Activated CD8-positive, alpha-beta T cell treated with anti-CD3 and anti-CD28 coated beads, Interleukin-2, amount 10 ng/mL, durations not matched to agents 7 days and 5 days (primary cell): Measurements from ENCODE around the gene GALNT17. TPM values are rescaled to one million over a fixed set of nuclear protein-coding genes. Genes with fewer than 3 reads are reported as not detected.
"Not testable (repeated sequence)": the region's sequence is repeated elsewhere in the genome, so short reads cannot be mapped to it uniquely, and the experiment has no call there.

Experiments
- ATAC-seq: fragments of 150-1000 bp; cut with Tn5 transposase; one replicate; pipeline ENCODE4 v1.10.0; 2021; ENCODE audit warnings: moderate library complexity
- CTCF ChIA-PET: fragments of 350-600 bp; sonication (Branson Sonifier 250); formaldehyde crosslinking; loops from one replicate; lab custom pipeline; 2021; ENCODE audit warnings: antibody characterized with exemption; lab: Charles Lee
- POLR2A ChIA-PET: fragments of 350-600 bp; sonication (Branson Sonifier 250); formaldehyde crosslinking; loops from one replicate; lab custom pipeline; 2021; ENCODE audit warnings: antibody characterized with exemption; lab: Charles Lee
- DNase-seq: peaks from one replicate; pipeline ENCODE4 v3.0.0-alpha.2; 2020
- H3K27ac Mint-ChIP-seq: one replicate; pipeline ENCODE4 v1.8.0; 2021; ENCODE audit warnings: mild to moderate bottlenecking, mixed read lengths
- H3K27me3 Mint-ChIP-seq: one replicate; pipeline ENCODE4 v1.8.0; 2021; ENCODE audit warnings: low read depth, mixed read lengths
- H3K36me3 Mint-ChIP-seq: one replicate; pipeline ENCODE4 v1.8.0; 2021; ENCODE audit warnings: low read depth, mixed read lengths
- H3K4me1 Mint-ChIP-seq: one replicate; pipeline ENCODE4 v1.8.0; 2021; ENCODE audit warnings: low read depth, mixed read lengths
- H3K4me3 Mint-ChIP-seq: one replicate; pipeline ENCODE4 v1.8.0; 2021; ENCODE audit warnings: mild to moderate bottlenecking, mixed read lengths
- H3K9me3 Mint-ChIP-seq: one replicate; pipeline ENCODE4 v1.8.0; 2022; ENCODE audit warnings: mixed read lengths; ENCODE audit not compliant: insufficient read depth
- total RNA-seq, 2 experiments: library from RNA; stranded (reverse); gene quantifications; one replicate each; pipeline ENCODE4 v1.2.3, GENCODE V29; 2021

GALNT17 gene
- total RNA-seq, 2 experiments from 2014 or later, result not detected

GRCh38 chr7:71618278-71618677 lies 486.3 kb downstream of the GALNT17 start:
- Mint-ChIP-seq H3K36me3 (no peaks in the 10 kb centered on the region), H3K4me3 (no peak overlapping the region), H3K4me1 (no peaks in the 10 kb centered on the region), H3K9me3 (peaks cover 6% of the 10 kb centered on the region), H3K27me3 (no peaks in the 10 kb centered on the region), H3K27ac (no peak overlapping the region)
- CTCF ChIA-PET, result no interaction called here
- ATAC-seq (no peak), DNase-seq (no peak)
- POLR2A ChIA-PET, result no interaction called here

- no peaks in the 10 kb centered on the region for H3K36me3 Mint-ChIP-seq
- H3K27me3 Mint-ChIP-seq, result no peaks in the 10 kb centered on the region
- no peak overlapping the region for H3K27ac Mint-ChIP-seq
- DNase-seq (no peak), ATAC-seq (no peak)
- ChIA-PET CTCF (no interaction called here), POLR2A (no interaction called here)
- H3K4me1 Mint-ChIP-seq, result no peaks in the 10 kb centered on the region
- no peak overlapping the region for H3K4me3 Mint-ChIP-seq
- H3K9me3 Mint-ChIP-seq, result no peaks in the 10 kb centered on the region
Observed at GRCh38 chr7:71625545-71625944, 493.6 kb downstream of the GALNT17 start.

DNA sequence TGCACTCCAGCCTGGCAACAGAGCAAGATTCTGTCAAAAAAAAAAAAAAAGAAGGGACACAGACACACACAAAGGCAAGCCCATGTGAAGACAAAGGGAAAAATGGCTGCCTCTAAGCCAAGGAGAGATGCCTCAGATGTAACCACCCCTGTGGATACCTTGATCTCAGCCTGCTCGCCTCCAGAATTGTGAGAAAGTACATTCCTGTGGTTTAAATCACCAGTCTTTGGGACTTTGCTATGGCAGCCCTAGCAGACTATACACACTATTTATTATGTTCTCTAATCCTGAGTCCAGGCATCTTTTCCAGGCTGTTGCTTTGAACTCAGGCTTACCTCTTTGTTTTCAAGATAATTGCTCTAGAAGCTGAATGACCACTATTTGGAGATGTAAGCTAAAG lies 494.3 kb downstream of the GALNT17 start:
- POLR2A ChIA-PET, result no interaction called here
- no peaks in the 10 kb centered on the region for H3K9me3 Mint-ChIP-seq

DNA sequence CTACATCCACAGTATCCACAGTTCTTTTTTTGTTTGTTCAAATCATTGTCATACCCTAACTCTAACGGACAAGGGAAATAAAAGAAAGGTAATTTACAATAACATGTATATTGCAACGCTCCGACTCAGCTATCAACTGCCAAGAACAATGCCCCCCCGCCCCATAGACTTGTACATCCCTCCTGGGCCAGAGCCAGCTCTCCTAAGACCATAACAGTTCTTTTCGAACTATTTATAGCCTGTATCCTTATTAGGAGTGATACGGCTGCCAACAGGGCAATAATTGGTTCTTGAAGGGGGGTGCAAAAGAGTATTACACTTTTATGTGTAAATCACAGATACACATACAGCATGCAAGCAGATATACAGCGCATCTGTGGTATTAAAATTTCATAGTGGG lies 495.7 kb downstream of the GALNT17 start:
- Mint-ChIP-seq H3K27ac (no peak overlapping the region), H3K9me3 (peaks cover 9% of the 10 kb centered on the region), H3K36me3 (no peaks in the 10 kb centered on the region), H3K4me1 (no peaks in the 10 kb centered on the region), H3K4me3 (no peak overlapping the region), H3K27me3 (no peaks in the 10 kb centered on the region)
- ATAC-seq, result no peak
- POLR2A ChIA-PET, result no interaction called here
- CTCF ChIA-PET, result no interaction called here
- DNase-seq, result no peak

More for the DNA sequence above, 494.3 kb downstream of the GALNT17 start:
- Mint-ChIP-seq H3K27ac (no peak overlapping the region), H3K27me3 (no peaks in the 10 kb centered on the region), H3K4me3 (no peak overlapping the region), H3K4me1 (no peaks in the 10 kb centered on the region), H3K36me3 (no peaks in the 10 kb centered on the region)
- CTCF ChIA-PET, result no interaction called here
- DNase-seq (no peak), ATAC-seq (no peak)

- DNase-seq (no peak), ATAC-seq (no peak)
- CTCF ChIA-PET, result no interaction called here
- H3K36me3 Mint-ChIP-seq, result no peaks in the 10 kb centered on the region
- H3K4me3 Mint-ChIP-seq, result no peak overlapping the region
- H3K27me3 Mint-ChIP-seq, result no peaks in the 10 kb centered on the region
- no peak overlapping the region for H3K27ac Mint-ChIP-seq
- POLR2A ChIA-PET, result no interaction called here
- peaks cover 9% of the 10 kb centered on the region for H3K9me3 Mint-ChIP-seq
- H3K4me1 Mint-ChIP-seq, result no peaks in the 10 kb centered on the region
Observed at GRCh38 chr7:71630516-71630915, 498.6 kb downstream of the GALNT17 start.

GRCh38 chr7:71633551-71634008 lies 501.6 kb downstream of the GALNT17 start:
- Mint-ChIP-seq H3K27ac (no peak overlapping the region), H3K36me3 (no peaks in the 10 kb centered on the region), H3K4me1 (no peaks in the 10 kb centered on the region), H3K4me3 (no peak overlapping the region), H3K27me3 (no peaks in the 10 kb centered on the region), H3K9me3 (peaks cover 9% of the 10 kb centered on the region)
- DNase-seq (no peak), ATAC-seq (no peak)
- POLR2A ChIA-PET, result no interaction called here
- CTCF ChIA-PET, result no interaction called here

DNA sequence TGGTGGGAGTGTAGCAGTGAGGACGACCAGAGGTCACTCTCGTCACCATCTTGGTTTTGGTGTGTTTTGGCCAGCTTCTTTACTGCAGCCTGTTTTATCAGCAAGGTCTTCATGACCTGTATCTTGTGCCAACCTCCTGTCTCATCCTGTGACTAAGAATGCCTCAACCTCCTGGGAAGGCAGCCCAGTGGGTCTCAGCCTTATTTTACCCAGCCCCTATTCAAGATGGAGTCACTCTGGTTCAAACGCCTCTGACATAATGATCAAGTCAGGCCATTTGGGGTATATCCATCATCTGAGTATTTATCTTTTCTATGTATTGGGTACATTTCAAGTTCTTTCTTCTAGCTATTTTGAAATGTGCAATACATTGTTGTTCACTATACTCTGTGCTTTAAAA lies 503.9 kb downstream of the GALNT17 start:
- CTCF ChIA-PET, H3K4me1 Mint-ChIP-seq, H3K4me3 Mint-ChIP-seq, H3K36me3 Mint-ChIP-seq, H3K27ac Mint-ChIP-seq, DNase-seq, ATAC-seq, H3K27me3 Mint-ChIP-seq: not testable (repeated sequence)
- POLR2A ChIA-PET, result interaction anchor here (0.6 kb wide), 1 partner anchor 16 kb away, joined by 3 read pairs; no protein-coding TSS in a partner anchor
- H3K9me3 Mint-ChIP-seq, result peaks cover 17% of the 10 kb centered on the region

DNA sequence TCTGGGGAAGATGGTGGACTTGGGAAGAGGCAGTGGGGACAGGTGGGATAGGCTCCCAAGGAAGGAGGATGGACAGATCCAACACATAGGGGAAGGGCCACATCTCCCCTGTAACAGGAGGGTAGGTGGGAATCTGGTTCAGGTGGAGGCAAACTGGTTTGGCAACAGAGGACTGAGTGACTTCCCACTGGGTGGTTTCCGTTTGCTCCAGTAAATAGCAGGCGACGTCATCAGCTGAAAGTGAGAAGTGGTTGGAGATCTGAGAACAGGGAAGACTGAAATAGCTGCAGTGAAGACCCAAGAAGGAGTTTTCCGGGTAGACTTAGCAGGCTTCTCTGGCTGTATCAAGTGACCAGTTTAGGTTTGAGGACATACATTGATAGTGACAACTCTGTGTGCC lies 504.4 kb downstream of the GALNT17 start:
- DNase-seq, result no peak
- no peak for ATAC-seq
- ChIA-PET POLR2A (interaction anchor here (0.6 kb wide), 1 partner anchor 16 kb away, joined by 3 read pairs; no protein-coding TSS in a partner anchor), CTCF (no interaction called here)
- Mint-ChIP-seq H3K27me3 (no peaks in the 10 kb centered on the region), H3K27ac (no peak overlapping the region), H3K4me1 (no peaks in the 10 kb centered on the region), H3K4me3 (no peak overlapping the region), H3K36me3 (no peaks in the 10 kb centered on the region), H3K9me3 (peaks cover 16% of the 10 kb centered on the region)

- H3K27ac Mint-ChIP-seq, result no peak overlapping the region
- CTCF ChIA-PET, result no interaction called here
- no peaks in the 10 kb centered on the region for H3K4me1 Mint-ChIP-seq
- H3K9me3 Mint-ChIP-seq, result peaks cover 7% of the 10 kb centered on the region
- H3K27me3 Mint-ChIP-seq, result no peaks in the 10 kb centered on the region
- H3K4me3 Mint-ChIP-seq, result no peak overlapping the region
- H3K36me3 Mint-ChIP-seq, result no peaks in the 10 kb centered on the region
- DNase-seq (no peak), ATAC-seq (no peak)
- POLR2A ChIA-PET, result no interaction called here
Observed at GRCh38 chr7:71637578-71637977, 505.6 kb downstream of the GALNT17 start.

- no peak overlapping the region for H3K4me3 Mint-ChIP-seq
- H3K27ac Mint-ChIP-seq, result no peak overlapping the region
- H3K27me3 Mint-ChIP-seq, result no peaks in the 10 kb centered on the region
- ChIA-PET POLR2A (no interaction called here), CTCF (no interaction called here)
- DNase-seq, result no peak
- no peaks in the 10 kb centered on the region for H3K4me1 Mint-ChIP-seq
- ATAC-seq, result no peak
- H3K9me3 Mint-ChIP-seq, result peaks cover 7% of the 10 kb centered on the region
- H3K36me3 Mint-ChIP-seq, result no peaks in the 10 kb centered on the region
Observed at GRCh38 chr7:71638108-71638507, 506.2 kb downstream of the GALNT17 start.

- Mint-ChIP-seq H3K4me3 (no peak overlapping the region), H3K27me3 (no peaks in the 10 kb centered on the region), H3K4me1 (no peaks in the 10 kb centered on the region), H3K9me3 (peaks cover 7% of the 10 kb centered on the region), H3K36me3 (no peaks in the 10 kb centered on the region), H3K27ac (no peak overlapping the region)
- DNase-seq, result no peak
- CTCF ChIA-PET, result no interaction called here
- POLR2A ChIA-PET, result no interaction called here
- no peak for ATAC-seq
Observed at GRCh38 chr7:71639382-71640085, 507.6 kb downstream of the GALNT17 start.

DNA sequence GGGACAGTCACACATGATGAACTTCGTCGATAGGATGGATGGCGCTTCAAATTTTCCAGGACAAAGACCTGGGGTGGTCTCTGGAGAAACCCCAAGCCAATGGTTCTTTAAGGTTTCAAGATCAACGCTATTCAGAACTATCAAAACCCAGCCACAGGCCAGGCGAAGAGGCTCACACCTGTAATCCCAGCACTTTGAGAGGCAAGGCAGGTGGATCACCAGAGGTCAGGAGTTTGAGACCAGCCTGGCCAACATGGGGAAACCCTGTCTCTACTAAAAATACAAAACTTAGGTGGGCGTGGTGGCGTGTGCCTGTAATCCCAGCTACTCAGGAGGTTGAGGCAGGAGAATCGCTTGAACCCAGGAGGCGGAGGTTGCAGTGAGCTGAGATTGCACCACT lies 511.1 kb downstream of the GALNT17 start:
- H3K4me3 Mint-ChIP-seq, H3K4me1 Mint-ChIP-seq, H3K9me3 Mint-ChIP-seq, DNase-seq, H3K36me3 Mint-ChIP-seq, ATAC-seq, POLR2A ChIA-PET, H3K27me3 Mint-ChIP-seq, H3K27ac Mint-ChIP-seq, CTCF ChIA-PET: not testable (repeated sequence)

DNA sequence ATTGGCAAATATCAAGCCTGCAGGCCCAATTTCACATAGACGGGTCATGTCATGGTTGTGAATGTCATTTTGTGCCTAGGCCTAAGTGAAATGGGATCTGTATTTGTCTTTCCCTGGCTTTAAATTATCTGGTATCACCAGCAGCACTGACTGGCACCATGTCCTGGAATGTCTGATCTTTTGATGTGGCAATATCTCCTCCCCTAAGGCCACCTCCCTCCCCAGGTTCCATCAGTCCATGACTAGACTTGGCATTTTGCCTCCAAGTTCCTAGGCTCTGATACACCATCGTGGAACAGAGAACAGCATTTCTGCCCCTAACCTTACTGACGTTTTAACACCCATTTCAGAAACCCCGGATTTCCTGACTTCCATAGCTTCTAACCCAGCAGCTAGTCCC lies 513.9 kb downstream of the GALNT17 start:
- ATAC-seq, result no peak

More for the DNA sequence above, 513.9 kb downstream of the GALNT17 start:
- CTCF ChIA-PET, result no interaction called here
- Mint-ChIP-seq H3K27ac (no peak overlapping the region), H3K36me3 (no peaks in the 10 kb centered on the region), H3K27me3 (no peaks in the 10 kb centered on the region), H3K4me1 (no peaks in the 10 kb centered on the region), H3K4me3 (no peak overlapping the region), H3K9me3 (no peaks in the 10 kb centered on the region)
- POLR2A ChIA-PET, result no interaction called here
- no peak for DNase-seq
